Hepatocyte (in vitro differentiated cells): ENCODE measurements around the gene CDPF1. TPM values are rescaled to one million over a fixed set of nuclear protein-coding genes. Genes with fewer than 3 reads are reported as not detected.

ENCODE experiments used
- DNase-seq: peaks from one replicate; pipeline ENCODE4 v3.0.0-alpha.2; 2016; ENCODE audit warnings: low spot score
- H2AFZ ChIP-seq: fragments of 200-600 bp; sonication (generic); 2 replicates; pipeline ENCODE4 v1.6.0; 2016; ENCODE audit warnings: antibody characterized with exemption, mild to moderate bottlenecking
- H3K27ac ChIP-seq: fragments of 200-600 bp; sonication (generic); 2 replicates; pipeline ENCODE4 v1.5.1; 2016; ENCODE audit warnings: mild to moderate bottlenecking
- H3K27me3 ChIP-seq: fragments of 200-600 bp; sonication (generic); 2 replicates; pipeline ENCODE4 v1.6.1; 2016
- H3K36me3 ChIP-seq: fragments of 200-600 bp; sonication (generic); replicated peaks from 2 replicates; pipeline ENCODE4 v1.5.1; 2016; ENCODE audit warnings: low read depth; ENCODE audit not compliant: insufficient read depth
- H3K4me1 ChIP-seq: fragments of 200-600 bp; sonication (generic); 2 replicates; pipeline ENCODE4 v1.5.1; 2016; ENCODE audit warnings: mild to moderate bottlenecking, moderate library complexity; ENCODE audit not compliant: insufficient read depth
- H3K4me2 ChIP-seq: fragments of 200-600 bp; sonication (generic); 2 replicates; pipeline ENCODE4 v1.6.0; 2016
- H3K4me3 ChIP-seq: fragments of 200-600 bp; sonication (generic); 2 replicates; pipeline ENCODE4 v1.5.1; 2016; ENCODE audit warnings: mild to moderate bottlenecking
- H3K79me2 ChIP-seq: fragments of 200-600 bp; sonication (generic); 2 replicates; pipeline ENCODE4 v1.6.0; 2017; ENCODE audit warnings: mild to moderate bottlenecking
- H3K9me2 ChIP-seq: fragments of 200-600 bp; sonication (generic); replicated peaks from 2 replicates; pipeline ENCODE4 v1.6.0; 2017; ENCODE audit warnings: mild to moderate bottlenecking; ENCODE audit not compliant: insufficient read depth
- H3K9me3 ChIP-seq: fragments of 200-600 bp; sonication (generic); 2 replicates; pipeline ENCODE4 v1.5.1; 2016; ENCODE audit warnings: low read depth, mild to moderate bottlenecking
- H4K20me1 ChIP-seq: fragments of 200-600 bp; sonication (generic); 2 replicates; pipeline ENCODE4 v1.6.0; 2016; ENCODE audit warnings: mild to moderate bottlenecking; ENCODE audit not compliant: insufficient read depth, poor library complexity, severe bottlenecking
- EZH2 ChIP-seq: fragments of 200-600 bp; sonication (generic); IDR thresholded peaks from 2 replicates; pipeline ENCODE4 v1.6.1; 2016; ENCODE audit warnings: antibody characterized with exemption, mild to moderate bottlenecking, borderline replicate concordance
- EZH2phosphoT487 ChIP-seq: fragments of 200-600 bp; sonication (generic); IDR thresholded peaks from one replicate; pipeline ENCODE4 v1.6.1; 2018; ENCODE audit warnings: antibody characterized with exemption, mild to moderate bottlenecking, low read depth, moderate library complexity; ENCODE audit not compliant: unreplicated experiment, severe bottlenecking
- WGBS: methylation state at CpG from one replicate; pipeline ENCODE4 v1.1.6; 2016; ENCODE audit warnings: low lambda C conversion rate; ENCODE audit errors: missing lambda C conversion rate; 5-methylcytosine and 5-hydroxymethylcytosine counted together
- polyA plus RNA-seq: library from polyadenylated mRNA; unstranded; fragments of >200 nt; fragmentation: Nextera tagmentation; extraction: Ambion mirVana; gene quantifications from 2 replicates; pipeline ENCODE4 v1.2.1, GENCODE V29; 2016
- total RNA-seq: library from RNA; depleted of rRNA; stranded (reverse); fragments of >200 nt; gene quantifications from 2 replicates; pipeline ENCODE4 v1.2.3, GENCODE V29; 2014
- TF ChIP-seq, protein P1 (sequence below): fragments of 200-600 bp; sonication (generic); IDR thresholded peaks from 2 replicates; pipeline ENCODE4 v1.5.1; 2016; ENCODE audit warnings: antibody characterized with exemption, mild to moderate bottlenecking; ENCODE audit not compliant: poor library complexity

Gene CDPF1
- total and polyA plus RNA-seq, 2 experiments from 2014 or later: 8.2 to 13.6 TPM

DNA sequence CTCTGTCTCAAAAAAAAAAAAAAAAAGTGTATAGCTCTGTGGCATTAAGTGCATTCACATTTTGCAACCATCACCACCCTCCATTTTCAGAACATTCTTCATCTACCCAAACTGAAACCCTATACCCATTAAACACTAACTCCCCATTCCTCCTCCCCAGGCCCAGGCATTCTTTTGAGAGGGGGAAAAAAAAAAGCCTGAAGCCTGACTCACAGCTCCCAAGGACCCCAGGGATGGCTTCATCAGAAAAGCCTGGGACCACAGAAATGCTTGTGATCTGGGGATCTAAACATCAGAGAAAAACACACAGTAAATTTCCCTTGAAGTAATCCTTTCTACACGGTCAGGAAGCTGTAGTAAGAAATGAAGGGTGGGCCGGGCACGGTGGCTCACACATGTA lies 35.9 kb upstream of the CDPF1 start:
- Histone ChIP-seq H3K79me2 (no peaks in the 10 kb centered on the region), H3K36me3 (no peaks in the 10 kb centered on the region), H3K9me3 (no peaks in the 10 kb centered on the region), H4K20me1 (no peaks in the 10 kb centered on the region), H2AFZ (no peak overlapping the region), H3K4me1 (no peaks in the 10 kb centered on the region), H3K4me3 (no peak overlapping the region), H3K4me2 (no peak overlapping the region), H3K27me3 (no peaks in the 10 kb centered on the region), H3K27ac (no peak overlapping the region), H3K9me2 (no peaks in the 10 kb centered on the region)
- no peak for DNase-seq
- 77% methylated on average over 3 of the region's 3 CpGs for WGBS
- TF ChIP-seq EZH2phosphoT487 (no peak), EZH2 (no peak)
- TF ChIP-seq, protein P1, sequence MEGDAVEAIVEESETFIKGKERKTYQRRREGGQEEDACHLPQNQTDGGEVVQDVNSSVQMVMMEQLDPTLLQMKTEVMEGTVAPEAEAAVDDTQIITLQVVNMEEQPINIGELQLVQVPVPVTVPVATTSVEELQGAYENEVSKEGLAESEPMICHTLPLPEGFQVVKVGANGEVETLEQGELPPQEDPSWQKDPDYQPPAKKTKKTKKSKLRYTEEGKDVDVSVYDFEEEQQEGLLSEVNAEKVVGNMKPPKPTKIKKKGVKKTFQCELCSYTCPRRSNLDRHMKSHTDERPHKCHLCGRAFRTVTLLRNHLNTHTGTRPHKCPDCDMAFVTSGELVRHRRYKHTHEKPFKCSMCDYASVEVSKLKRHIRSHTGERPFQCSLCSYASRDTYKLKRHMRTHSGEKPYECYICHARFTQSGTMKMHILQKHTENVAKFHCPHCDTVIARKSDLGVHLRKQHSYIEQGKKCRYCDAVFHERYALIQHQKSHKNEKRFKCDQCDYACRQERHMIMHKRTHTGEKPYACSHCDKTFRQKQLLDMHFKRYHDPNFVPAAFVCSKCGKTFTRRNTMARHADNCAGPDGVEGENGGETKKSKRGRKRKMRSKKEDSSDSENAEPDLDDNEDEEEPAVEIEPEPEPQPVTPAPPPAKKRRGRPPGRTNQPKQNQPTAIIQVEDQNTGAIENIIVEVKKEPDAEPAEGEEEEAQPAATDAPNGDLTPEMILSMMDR: no peak

DNA sequence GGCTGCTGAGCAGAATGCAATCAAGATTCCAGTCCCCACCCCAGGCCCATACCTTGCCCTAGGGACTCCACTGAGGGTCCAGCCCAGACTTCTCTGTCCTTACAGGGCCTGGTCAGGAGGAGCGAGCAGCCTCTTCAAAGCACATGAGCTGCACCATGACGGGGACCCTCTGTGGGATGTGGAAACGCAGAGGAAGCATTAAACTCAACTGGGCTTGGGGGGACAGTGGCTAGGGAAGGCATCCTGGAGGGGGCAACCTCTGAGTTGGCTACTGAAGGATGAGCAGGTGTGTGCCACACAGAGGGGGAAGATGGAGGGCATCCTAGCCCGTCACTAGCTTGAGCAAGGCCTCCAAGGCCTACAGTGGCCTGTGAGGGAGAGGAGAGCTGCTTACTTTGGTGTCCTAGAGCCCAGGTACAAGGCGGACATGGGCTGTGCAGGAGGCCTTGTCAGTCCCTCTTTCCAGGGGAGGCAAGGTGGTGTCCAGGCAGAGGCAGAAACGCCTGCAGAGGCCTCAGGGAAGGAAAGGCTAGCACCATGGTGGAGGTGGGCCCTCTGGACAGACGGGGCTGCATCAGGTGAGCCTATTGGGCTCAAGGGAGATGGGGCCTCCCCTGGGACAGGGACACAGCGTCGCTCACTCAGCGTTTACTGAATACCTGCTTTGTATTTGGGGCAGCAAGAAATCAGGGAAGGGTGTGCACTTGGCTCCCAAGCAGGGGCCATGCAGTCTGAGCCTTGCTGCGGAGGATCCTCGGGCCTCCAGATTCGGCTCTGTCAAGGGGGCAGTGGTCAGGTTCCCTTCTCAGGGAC lies 32.0 kb upstream of the CDPF1 start:
- H3K36me3 ChIP-seq: no peaks in the 10 kb centered on the region
- H3K79me2 ChIP-seq: no peaks in the 10 kb centered on the region
- no peaks in the 10 kb centered on the region for H3K27me3 ChIP-seq
- H3K4me1 ChIP-seq: no peaks in the 10 kb centered on the region
- H3K4me2 ChIP-seq: no peak overlapping the region
- no peaks in the 10 kb centered on the region for H3K9me2 ChIP-seq
- 95% methylated on average over 13 of the region's 13 CpGs for WGBS
- H4K20me1 ChIP-seq: no peaks in the 10 kb centered on the region
- no peak overlapping the region for H2AFZ ChIP-seq
- no peak overlapping the region for H3K27ac ChIP-seq
- TF ChIP-seq EZH2: no peak
- TF ChIP-seq, protein P1: no peak
- no peak for TF ChIP-seq EZH2phosphoT487
- H3K9me3 ChIP-seq: no peaks in the 10 kb centered on the region
- no peak for DNase-seq
- H3K4me3 ChIP-seq: no peak overlapping the region

DNA sequence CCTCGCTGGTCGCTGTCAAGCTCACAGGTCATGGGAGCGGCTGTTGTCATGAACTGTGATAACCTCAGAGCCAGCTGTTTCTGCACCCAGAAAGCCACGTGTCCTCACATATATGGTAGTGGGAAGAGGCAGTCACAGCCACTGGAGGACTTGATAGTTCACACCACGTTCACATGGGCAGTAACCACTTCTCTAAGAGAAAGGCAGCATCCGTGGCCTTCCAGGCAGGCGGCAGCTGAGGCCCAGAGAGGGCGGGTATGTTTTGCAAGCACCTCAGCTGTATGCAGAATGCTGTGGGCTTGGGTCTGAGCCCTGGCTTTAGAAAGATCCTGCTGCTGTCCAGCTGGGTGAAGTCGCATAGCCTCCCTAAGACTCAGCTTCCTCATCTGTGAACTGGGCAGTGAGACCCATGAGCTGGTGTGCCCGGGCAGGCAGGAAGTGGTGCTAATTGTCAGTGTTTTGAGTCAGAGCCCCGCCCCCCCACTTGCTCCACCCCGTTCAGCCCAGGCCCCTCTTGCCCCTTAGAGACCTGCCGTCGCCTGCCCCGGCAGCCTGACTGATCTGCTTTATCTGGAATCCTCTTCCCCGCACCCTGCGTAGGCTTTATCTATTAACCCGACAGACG lies 31.0 kb upstream of the CDPF1 start:
- no peak overlapping the region for H3K27ac ChIP-seq
- no peaks in the 10 kb centered on the region for H3K9me3 ChIP-seq

More for the DNA sequence above, 31.0 kb upstream of the CDPF1 start:
- Histone ChIP-seq H3K36me3 (no peaks in the 10 kb centered on the region), H3K4me1 (no peaks in the 10 kb centered on the region), H3K9me2 (no peaks in the 10 kb centered on the region), H4K20me1 (no peaks in the 10 kb centered on the region), H2AFZ (no peak overlapping the region), H3K27me3 (no peaks in the 10 kb centered on the region), H3K4me2 (no peak overlapping the region), H3K79me2 (no peaks in the 10 kb centered on the region), H3K4me3 (no peak overlapping the region)
- no peak for DNase-seq
- TF ChIP-seq EZH2phosphoT487: no peak
- TF ChIP-seq EZH2: no peak
- TF ChIP-seq, protein P1: no peak
- 93% methylated on average over 19 of the region's 19 CpGs for WGBS
